SK-N-MC (cell line): Measurements from ENCODE around the gene IARS2.

Experiments
- EZH2 ChIP-seq: fragments of 200-600 bp; sonication (generic); IDR thresholded peaks from one replicate; pipeline ENCODE4 v1.6.1; 2017; ENCODE audit warnings: antibody characterized with exemption
- FOXP2 ChIP-seq: optimal IDR thresholded peaks from 2 replicates; pipeline ENCODE3; 2011; ENCODE audit warnings: mild to moderate bottlenecking, moderate library complexity; ENCODE audit not compliant: insufficient read depth; ENCODE audit errors: extremely low read length, control extremely low read depth
- POLR2AphosphoS5 ChIP-seq: IDR thresholded peaks from 2 replicates; pipeline ENCODE4 v1.6.1; 2012; ENCODE audit warnings: mild to moderate bottlenecking, low read depth, low read length, borderline replicate concordance

DNA sequence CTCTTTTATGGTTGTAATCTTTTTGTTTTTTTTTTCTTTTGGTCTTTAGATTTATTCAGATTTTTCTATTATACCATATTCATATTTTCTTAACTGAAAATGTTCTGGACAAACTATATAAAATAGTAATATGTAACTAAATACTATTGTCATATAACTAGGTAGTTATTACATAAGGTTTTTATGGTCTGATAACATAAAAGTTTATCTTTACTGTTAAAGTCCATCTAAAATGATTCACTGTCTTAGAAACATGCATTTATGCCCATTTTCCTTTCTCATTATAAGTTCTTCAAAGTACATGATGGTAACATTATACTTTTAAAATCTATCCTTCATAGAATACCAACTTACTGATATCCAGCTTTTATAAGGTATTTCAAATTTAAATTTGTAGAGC, 29.1 kb downstream of the IARS2 start:
- no peak for TF ChIP-seq POLR2AphosphoS5
- no peak for TF ChIP-seq EZH2
- no peak for TF ChIP-seq FOXP2
